Measurements from ENCODE around the gene MLEC.
A peak's percentile ranks its signal among the peaks of the same experiment; 100 is the strongest.

Gene MLEC

GRCh38 chr12:120646044-120646443, 40.9 kb upstream of the MLEC start:
- no peaks in the 10 kb centered on the region for H3K79me2 ChIP-seq (ENCODE audit: control insufficient read depth, low read length)
- TF ChIP-seq EZH2phosphoT487 (IDR thresholded peaks at IDR 0.05; ENCODE audit: borderline replicate concordance, low read length) = no peak
- TF ChIP-seq CTCF (IDR thresholded peaks at IDR 0.05; ENCODE audit: low read depth, low read length, poor library complexity, severe bottlenecking) = no peak
- no peaks in the 10 kb centered on the region for H3K9me3 ChIP-seq (ENCODE audit: control insufficient read depth, insufficient read depth, low read length)
- no peak overlapping the region for H3K4me3 ChIP-seq (ENCODE audit: low read length)
- no peaks in the 10 kb centered on the region for H3F3A ChIP-seq (ENCODE audit: control insufficient read depth, insufficient read depth)
- H3K9me2 ChIP-seq (replicated peaks; ENCODE audit: control insufficient read depth, low read length) = no peaks in the 10 kb centered on the region
- H3K27me3 ChIP-seq (ENCODE audit: control insufficient read depth, low read length) = peaks cover 72% of the 10 kb centered on the region
- no peak overlapping the region for H3K4me2 ChIP-seq (ENCODE audit: low read length)
- peaks cover 33% of the 10 kb centered on the region for H3K4me1 ChIP-seq (ENCODE audit: control insufficient read depth, low read length)
- H3K27ac ChIP-seq (ENCODE audit: low read depth, low read length) = no peak overlapping the region
- H3K36me3 ChIP-seq (ENCODE audit: control insufficient read depth, low read length) = no peaks in the 10 kb centered on the region
- no peaks in the 10 kb centered on the region for H4K20me1 ChIP-seq (ENCODE audit: control insufficient read depth, insufficient read depth, low read depth, low read length)

- no peaks in the 10 kb centered on the region for H3K79me2 ChIP-seq (ENCODE audit: control insufficient read depth, low read length)
- no peak overlapping the region for H3K4me3 ChIP-seq (ENCODE audit: low read length)
- no peaks in the 10 kb centered on the region for H3K36me3 ChIP-seq (ENCODE audit: control insufficient read depth, low read length)
- H3K4me1 ChIP-seq (ENCODE audit: control insufficient read depth, low read length) = peaks cover 26% of the 10 kb centered on the region
- no peaks in the 10 kb centered on the region for H3K9me2 ChIP-seq (replicated peaks; ENCODE audit: control insufficient read depth, low read length)
- peaks cover 68% of the 10 kb centered on the region for H3K27me3 ChIP-seq (ENCODE audit: control insufficient read depth, low read length)
- H3F3A ChIP-seq (ENCODE audit: control insufficient read depth, insufficient read depth) = no peaks in the 10 kb centered on the region
- H3K27ac ChIP-seq (ENCODE audit: low read depth, low read length) = no peak overlapping the region
- no peaks in the 10 kb centered on the region for H4K20me1 ChIP-seq (ENCODE audit: control insufficient read depth, insufficient read depth, low read depth, low read length)
- TF ChIP-seq CTCF (IDR thresholded peaks at IDR 0.05; ENCODE audit: low read depth, low read length, poor library complexity, severe bottlenecking) (no peak), EZH2phosphoT487 (IDR thresholded peaks at IDR 0.05; ENCODE audit: borderline replicate concordance, low read length) (no peak)
- H3K9me3 ChIP-seq (ENCODE audit: control insufficient read depth, insufficient read depth, low read length) = no peaks in the 10 kb centered on the region
- peak overlapping the region; percentile 24; the same call in 1 of the 2 replicates for H3K4me2 ChIP-seq (ENCODE audit: low read length)
Observed at GRCh38 chr12:120647375-120647755, 39.6 kb upstream of the MLEC start.

GRCh38 chr12:120649442-120650232, 37.3 kb upstream of the MLEC start:
- Histone ChIP-seq H3K27me3 (ENCODE audit: control insufficient read depth, low read length) (peaks cover 55% of the 10 kb centered on the region), H3K4me3 (ENCODE audit: low read length) (peak overlapping the region; percentile 60)
- TF ChIP-seq CTCF (IDR thresholded peaks at IDR 0.05; ENCODE audit: low read depth, low read length, poor library complexity, severe bottlenecking) (peak; percentile 44), EZH2phosphoT487 (IDR thresholded peaks at IDR 0.05; ENCODE audit: borderline replicate concordance, low read length) (no peak)

More at GRCh38 chr12:120649442-120650232, 37.3 kb upstream of the MLEC start:
- Histone ChIP-seq H3K27ac (ENCODE audit: low read depth, low read length) (no peak overlapping the region), H3F3A (ENCODE audit: control insufficient read depth, insufficient read depth) (no peaks in the 10 kb centered on the region), H3K79me2 (ENCODE audit: control insufficient read depth, low read length) (no peaks in the 10 kb centered on the region), H3K9me3 (ENCODE audit: control insufficient read depth, insufficient read depth, low read length) (no peaks in the 10 kb centered on the region), H3K9me2 (replicated peaks; ENCODE audit: control insufficient read depth, low read length) (no peaks in the 10 kb centered on the region), H3K4me1 (ENCODE audit: control insufficient read depth, low read length) (peaks cover 26% of the 10 kb centered on the region), H4K20me1 (ENCODE audit: control insufficient read depth, insufficient read depth, low read depth, low read length) (no peaks in the 10 kb centered on the region), H3K4me2 (ENCODE audit: low read length) (peak overlapping the region; percentile 77), H3K36me3 (ENCODE audit: control insufficient read depth, low read length) (no peaks in the 10 kb centered on the region)
